Stimulated activated CD4-positive, alpha-beta T cell treated with anti-CD3 and anti-CD28 coated beads, Interleukin-4, amount 100 ng/mL, for 24 hours (primary cell): Measurements from ENCODE around the gene P2RY14.

Experiments
- DNase-seq: peaks from one replicate; pipeline ENCODE4 v3.0.0-alpha.2; 2020

The P2RY14 gene

DNA sequence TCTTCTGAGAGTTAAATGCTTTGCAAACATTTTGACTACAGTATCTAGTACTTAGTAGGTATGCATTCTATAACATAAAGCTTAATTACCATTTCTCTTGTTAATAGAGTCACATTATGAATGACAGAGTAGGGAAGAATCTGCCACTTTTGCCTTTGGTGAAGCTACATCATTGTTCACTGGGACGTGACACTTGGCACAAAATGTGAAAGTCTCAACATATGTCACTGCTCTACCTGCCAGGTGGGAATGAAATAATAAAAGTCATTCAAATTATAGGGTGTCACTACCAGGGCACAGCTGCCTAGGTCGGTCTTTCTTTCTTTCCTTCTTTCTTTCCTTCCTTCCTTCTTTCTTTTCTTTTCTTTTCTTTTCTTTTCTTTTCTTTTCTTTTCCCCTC is 20.7 kb upstream of the P2RY14 start:
- no peak for DNase-seq

GRCh38 chr3:151297429-151297828 is 19.1 kb upstream of the P2RY14 start:
- no peak for DNase-seq

DNA sequence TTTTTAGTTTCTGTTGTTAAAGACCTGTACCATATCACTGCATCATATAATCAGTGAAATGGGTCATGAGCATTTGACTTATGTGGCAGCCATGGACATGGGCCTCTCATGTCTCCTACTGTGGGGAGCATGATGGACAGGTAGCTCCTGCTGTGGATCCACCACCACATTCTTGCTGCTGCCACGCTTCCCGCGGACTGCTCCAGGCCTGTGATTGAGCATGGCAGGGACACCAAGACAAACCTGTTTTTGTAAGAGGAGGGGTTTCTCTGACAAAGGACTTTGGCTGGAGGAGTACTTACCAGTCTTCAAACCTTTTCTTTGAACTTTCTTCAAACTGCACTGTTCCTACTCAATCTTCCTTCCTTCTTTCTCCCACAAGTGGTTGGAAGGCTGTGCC is 17.9 kb upstream of the P2RY14 start:
- no peak for DNase-seq

DNA sequence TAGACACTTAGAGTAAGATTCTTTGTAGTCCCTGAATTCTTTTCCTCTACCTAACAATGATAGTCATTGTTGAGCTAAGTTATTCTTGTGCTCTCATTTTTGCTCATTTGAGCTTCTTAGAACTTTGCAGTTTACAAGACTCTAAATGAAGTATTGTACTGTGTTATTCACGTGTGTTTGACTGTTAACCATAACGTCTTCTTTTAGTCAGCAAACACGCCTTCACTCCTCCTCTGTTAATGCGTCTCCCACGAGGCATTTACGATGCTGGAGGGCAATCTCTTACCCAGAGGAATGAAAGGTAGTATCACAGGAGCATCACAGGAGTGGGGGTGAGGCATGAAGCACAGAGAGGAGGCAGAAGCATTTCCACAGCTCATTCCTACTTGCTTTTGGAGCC is 14.8 kb upstream of the P2RY14 start:
- no peak for DNase-seq

GRCh38 chr3:151290673-151291072 is 12.3 kb upstream of the P2RY14 start:
- DNase-seq = no peak

DNA sequence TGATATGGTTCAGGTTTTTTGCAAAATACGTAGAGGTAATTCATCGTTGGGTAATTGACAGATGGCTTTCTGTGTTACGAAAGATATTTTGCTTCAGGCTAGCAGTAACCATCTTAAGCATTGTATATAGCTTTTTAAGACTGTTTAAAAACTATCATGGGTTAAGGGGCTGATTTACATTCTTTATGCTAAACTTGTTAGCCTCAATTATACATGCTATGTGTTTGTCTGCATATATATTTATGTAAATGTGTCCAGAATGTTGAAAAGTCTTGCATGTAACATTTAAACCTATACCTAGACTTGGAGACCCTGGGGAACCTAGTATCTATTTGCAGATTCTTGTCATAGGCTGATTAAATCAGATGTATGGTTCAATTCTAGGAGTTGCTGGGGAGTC is 11.1 kb upstream of the P2RY14 start:
- no peak for DNase-seq

- DNase-seq = no peak
Measured at GRCh38 chr3:151285940-151286339, 7.6 kb upstream of the P2RY14 start.

DNA sequence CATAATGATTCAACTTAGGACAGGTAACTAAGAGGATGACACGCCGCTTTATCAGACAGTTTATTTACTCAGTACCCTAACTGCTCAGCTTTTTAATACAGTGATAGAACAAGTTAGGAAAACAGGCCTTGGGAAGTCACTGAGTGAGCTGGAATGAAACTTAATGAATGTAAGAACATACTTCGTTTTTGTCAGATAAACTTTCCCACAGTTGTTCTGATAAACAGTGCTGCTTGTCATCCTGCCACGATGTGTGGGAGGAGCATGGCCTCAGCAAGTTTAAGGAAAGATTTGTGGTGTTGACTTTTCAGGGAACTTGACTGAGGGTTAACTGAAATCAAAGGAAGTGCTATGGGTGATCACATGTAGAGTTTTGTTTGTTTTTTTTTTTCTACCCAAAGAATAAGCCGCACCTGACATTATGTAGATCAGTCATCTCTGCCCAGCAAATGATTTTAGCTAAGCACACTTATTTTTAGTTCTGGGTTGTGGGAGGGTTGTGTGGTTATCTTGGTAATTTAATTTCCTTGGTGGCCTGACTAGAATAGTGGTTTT is 5.6 kb upstream of the P2RY14 start:
- peak; percentile 13 for DNase-seq

- DNase-seq = no peak
Measured at GRCh38 chr3:151283387-151283786, 5.0 kb upstream of the P2RY14 start.

DNA sequence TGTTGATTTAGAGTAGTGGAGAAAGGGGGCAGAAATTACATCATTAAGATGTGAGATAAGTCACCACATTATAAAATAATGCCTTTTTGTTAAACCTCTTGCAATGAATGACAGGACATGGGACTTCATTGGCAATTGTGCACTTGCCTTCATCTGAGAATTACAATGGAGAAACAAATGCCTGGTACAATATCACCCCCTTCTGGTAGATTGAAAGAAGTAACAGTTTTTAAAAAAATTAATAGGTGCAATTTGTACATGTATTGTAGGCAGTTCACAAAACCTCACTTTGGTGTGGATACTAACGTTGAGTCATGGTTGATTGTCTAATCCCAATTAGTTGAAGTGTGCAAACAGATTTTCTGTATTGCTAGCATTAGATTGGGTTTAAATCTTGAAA is 4.6 kb upstream of the P2RY14 start:
- no peak for DNase-seq

DNA sequence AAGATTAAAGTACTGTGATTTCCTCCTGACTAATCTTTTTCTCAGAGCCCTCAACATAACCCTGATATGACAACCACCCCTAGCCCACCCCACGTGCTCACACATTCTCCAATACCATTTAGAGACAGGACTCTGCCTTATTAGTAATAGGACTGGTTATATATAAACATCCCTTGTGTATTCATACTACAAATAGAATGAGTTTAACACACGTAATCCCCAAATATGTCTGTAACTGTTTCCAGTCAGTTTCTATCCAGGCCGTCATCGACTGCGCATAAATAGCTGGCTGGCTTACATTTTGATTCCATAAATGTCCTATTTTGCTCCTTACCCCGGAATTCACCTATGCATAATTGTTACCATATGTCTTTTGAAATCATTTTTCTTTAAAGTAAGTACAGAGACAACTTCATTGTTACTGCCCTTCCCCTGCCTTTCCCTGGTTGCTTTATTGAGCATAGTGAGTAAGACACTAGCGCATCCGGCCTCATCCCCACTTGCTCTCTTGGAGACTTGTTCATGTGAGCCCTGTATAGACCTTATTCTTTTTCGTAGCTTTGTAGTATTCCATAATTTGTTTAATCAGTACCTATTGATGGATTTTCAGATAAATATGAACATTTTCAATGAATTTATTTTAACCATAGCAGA is 3.5 kb upstream of the P2RY14 start:
- no peak for DNase-seq

GRCh38 chr3:151276687-151277042 is 1.7 kb downstream of the P2RY14 start:
- DNase-seq = peak; percentile 11

GRCh38 chr3:151276038-151276686 is 2.2 kb downstream of the P2RY14 start:
- DNase-seq = no peak

- DNase-seq = no peak
Measured at GRCh38 chr3:151275091-151275490, 3.3 kb downstream of the P2RY14 start.

- DNase-seq = no peak
Measured at GRCh38 chr3:151269631-151270030, 8.7 kb downstream of the P2RY14 start.

DNA sequence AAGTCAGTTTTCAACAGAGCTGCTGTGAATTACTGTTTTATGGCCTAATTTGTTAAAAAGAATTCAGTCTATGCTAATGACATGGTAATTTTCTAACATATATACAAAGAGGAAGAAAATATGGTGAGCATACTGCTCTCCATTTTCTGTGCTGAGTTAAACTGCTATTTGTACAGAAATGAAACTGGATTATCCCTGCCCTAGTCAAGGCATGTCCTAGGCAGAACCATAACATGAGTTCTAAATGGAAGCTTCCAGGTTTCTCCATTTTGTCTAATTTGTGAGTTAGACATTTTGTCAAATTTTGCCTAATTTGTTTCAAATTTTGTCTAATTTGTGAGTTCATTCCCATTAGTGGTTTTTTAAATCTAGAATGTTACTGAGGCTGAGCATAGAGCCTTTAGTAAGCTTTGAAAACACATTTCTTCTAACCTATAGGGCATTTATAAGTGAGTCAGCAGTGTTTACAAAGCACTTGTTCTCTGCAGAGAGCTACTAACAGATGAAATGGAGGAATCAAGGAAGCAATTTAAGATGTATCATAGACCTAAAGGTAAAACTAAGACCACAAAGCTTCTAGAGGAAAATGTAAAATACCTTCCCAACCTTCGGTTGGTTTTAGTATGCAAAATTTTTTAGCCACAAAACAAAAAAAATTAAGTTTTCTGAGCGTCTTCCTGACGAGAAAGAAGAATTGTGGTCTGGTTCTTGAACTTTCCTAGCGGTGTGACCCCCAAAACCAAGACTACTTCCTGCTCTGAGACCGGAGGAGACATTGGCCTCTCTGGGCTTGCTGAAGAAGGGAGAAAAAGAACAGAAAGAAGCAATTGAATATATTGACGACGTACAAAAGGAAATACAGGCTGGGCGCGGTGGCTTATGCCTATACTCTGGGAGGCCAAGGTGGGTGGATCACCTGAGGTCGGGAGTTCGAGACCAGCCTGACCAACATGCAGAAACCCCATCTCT is 9.8 kb downstream of the P2RY14 start:
- DNase-seq = peak; percentile 22

DNA sequence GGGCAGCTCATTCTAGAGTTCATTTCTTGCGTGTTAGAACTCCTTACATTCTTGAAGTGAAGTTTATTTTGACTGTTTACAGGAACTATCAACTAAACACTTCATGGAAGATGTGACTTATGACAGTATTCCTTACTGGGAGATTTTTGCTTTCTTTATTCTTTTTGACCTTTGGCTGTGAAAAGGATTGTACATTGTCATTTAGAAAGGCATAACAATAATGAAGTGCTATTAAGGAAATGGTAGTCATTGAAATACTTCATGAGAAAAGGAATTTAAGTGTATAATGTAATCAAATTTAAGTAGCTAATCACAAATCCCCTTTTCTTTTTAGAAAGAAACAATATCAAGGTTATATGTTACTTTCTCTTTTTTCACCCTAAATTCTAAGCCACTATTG is 11.3 kb downstream of the P2RY14 start:
- no peak for DNase-seq

- no peak for DNase-seq
Measured at GRCh38 chr3:151265866-151266265, 12.5 kb downstream of the P2RY14 start.

DNA sequence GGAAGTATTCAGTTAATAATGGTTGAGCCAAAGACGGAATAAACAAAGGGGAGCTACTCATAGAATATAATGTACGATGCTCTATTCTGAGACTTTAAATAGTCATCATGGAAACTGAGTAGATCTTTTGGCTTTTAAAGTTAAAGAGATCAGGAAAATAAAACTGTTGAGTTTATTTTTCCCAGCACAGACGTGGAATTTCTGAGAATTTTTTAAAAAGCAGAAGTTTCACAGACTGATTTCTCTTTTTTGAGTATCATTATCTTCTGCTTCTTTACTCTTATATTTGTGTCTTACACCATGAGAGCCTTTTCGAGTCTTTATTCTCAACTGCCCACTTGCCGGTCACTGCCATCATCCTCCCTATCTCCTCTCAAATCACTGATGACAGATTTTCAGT is 13.2 kb downstream of the P2RY14 start:
- DNase-seq = no peak

DNA sequence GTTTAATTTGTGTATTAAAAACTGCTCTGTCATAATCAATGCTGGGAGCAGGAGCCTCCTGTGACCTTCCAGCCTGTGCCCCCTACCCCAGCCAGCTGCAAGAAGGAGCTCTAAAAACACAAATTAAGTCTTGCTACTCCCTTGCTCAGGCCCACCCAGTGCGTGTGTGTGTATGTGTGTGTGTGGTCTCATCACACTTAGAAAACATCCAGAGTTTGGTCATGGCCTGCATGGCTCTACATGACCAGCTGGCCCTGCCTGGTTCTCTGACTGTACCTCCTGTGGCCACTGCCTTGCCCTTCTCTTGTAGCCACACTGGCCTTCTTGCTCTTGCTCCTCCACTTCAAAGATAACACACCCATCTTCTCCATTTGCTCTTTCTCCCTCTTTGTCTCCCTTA is 13.7 kb downstream of the P2RY14 start:
- no peak for DNase-seq

- no peak for DNase-seq
Measured at GRCh38 chr3:151262871-151263525, 15.3 kb downstream of the P2RY14 start.

DNA sequence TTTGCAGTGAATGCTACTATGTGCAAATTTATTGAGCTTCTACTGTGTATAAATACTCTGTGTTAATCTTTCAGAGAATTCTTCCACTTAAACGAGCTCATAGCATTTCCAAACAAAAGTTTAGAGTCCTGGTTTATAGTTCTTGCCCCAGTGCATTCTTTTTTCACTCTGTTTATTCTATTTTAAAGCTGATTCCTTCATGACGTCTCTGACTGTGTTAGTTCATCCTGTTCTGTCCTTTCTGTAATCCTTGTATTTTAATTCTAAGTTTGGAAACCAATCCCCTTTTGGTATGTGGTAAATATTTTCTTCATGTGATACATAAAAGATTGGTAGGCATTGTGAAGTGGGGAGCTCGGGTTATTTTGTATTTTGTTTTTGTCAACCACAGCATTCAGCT is 18.7 kb downstream of the P2RY14 start:
- DNase-seq = no peak

GRCh38 chr3:151256749-151257148 is 21.6 kb downstream of the P2RY14 start:
- DNase-seq = no peak
